Measurements from ENCODE around the gene DOCK10.

DOCK10 gene

DNA sequence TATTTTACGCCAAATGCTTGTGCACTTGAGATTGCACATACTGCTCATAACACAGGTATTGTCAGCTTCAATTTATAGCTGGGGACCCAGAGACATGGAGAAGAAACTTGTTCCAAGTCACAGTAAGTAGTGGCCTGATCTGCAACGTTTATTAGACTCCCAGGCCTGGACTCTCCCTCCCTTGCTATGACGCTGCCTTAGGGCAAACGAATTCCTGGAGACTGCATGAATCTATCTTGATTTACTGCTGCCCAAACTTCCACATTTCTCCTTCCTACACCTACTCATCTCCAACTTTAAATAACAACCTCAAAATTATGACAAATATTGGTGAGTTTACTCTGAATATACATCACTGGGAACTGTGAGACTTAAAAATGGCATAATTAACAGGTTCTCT, 181.0 kb downstream of the DOCK10 start:
- H3K27ac Mint-ChIP-seq, result no peak overlapping the region
- H3K4me1 Mint-ChIP-seq, result no peaks in the 10 kb centered on the region
- peaks cover 65% of the 10 kb centered on the region for H3K36me3 Mint-ChIP-seq
- no peaks in the 10 kb centered on the region for H3K27me3 Mint-ChIP-seq
- no peak for DNase-seq
- CTCF ChIA-PET, result interaction anchor here (1.2 kb wide), 1 partner anchor 142 kb away, joined by 3 read pairs; no protein-coding TSS in a partner anchor
- H3K9me3 Mint-ChIP-seq, result no peaks in the 10 kb centered on the region
- no peak overlapping the region for H3K4me3 Mint-ChIP-seq

DNA sequence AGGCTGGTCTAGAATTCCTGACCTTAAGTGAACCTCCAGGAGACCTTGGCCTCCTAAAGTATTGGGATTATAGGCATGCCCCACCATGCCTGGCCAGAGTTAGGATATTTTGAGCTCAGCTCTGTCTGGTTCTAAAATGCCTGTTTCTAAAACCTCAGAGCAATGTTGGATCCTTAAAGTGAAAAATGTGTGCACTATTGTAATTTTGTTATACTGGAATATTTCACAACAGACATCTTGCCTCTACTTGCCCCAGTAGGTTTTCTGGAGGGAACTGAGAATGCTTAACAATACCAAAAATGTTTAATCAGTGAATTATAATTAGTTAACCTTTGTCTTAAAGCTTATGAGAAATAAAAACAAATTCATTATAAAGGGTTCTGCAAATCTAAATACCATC, 181.5 kb downstream of the DOCK10 start:
- Mint-ChIP-seq H3K27me3 (no peaks in the 10 kb centered on the region), H3K36me3 (peaks cover 65% of the 10 kb centered on the region), H3K4me1 (no peaks in the 10 kb centered on the region), H3K27ac (no peak overlapping the region), H3K9me3 (no peaks in the 10 kb centered on the region), H3K4me3 (no peak overlapping the region)
- DNase-seq, result no peak
- CTCF ChIA-PET, result interaction anchor here (0.9 to 1.2 kb wide), 2 partner anchors 13 to 142 kb away, joined by 3 read pairs; no protein-coding TSS in a partner anchor

DNA sequence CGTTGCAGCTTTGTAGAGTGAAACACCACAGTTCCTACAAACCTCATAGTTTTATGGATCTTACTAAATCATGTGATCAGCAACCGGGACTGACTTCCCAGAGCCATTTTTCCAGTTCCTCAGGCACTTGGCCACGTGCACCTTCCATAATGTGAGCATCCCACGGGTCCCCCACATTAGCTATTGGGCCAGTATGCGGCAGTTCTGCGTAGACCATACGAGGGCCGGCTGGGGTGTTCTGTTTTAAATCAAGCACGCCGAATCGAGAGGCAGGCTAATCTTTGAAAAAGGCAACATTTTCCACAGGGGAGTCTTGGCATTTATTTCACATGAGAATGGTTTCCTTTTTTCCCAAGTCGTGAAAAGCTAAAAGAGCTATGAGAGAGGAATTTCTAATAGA, 190.5 kb downstream of the DOCK10 start:
- no peaks in the 10 kb centered on the region for H3K4me1 Mint-ChIP-seq
- no peak for DNase-seq
- CTCF ChIA-PET, result no interaction called here
- no peak overlapping the region for H3K4me3 Mint-ChIP-seq
- peaks cover 83% of the 10 kb centered on the region for H3K36me3 Mint-ChIP-seq
- no peaks in the 10 kb centered on the region for H3K27me3 Mint-ChIP-seq
- no peaks in the 10 kb centered on the region for H3K9me3 Mint-ChIP-seq
- H3K27ac Mint-ChIP-seq, result no peak overlapping the region

DNA sequence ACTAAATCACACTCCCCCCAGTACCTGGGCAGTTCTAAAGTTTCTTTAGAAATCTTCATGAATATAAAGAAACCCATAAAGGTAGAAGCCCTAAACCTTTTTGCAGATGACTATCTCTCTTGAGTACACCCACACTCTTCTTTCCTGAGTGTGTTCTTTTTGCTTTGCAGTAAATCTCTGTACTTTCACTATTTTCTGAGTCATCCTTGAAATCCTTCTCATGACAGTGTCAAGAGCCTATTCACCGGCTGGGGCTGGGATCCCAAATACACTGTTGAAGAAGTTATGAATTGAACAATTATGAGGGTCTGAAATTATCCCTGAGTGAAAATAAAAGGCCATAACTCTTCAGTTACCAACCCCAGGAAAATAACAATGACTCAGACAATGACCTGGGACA, 192.2 kb downstream of the DOCK10 start:
- Mint-ChIP-seq H3K4me3 (no peak overlapping the region), H3K36me3 (peaks cover 80% of the 10 kb centered on the region), H3K4me1 (no peaks in the 10 kb centered on the region), H3K27me3 (no peaks in the 10 kb centered on the region), H3K9me3 (no peaks in the 10 kb centered on the region), H3K27ac (no peak overlapping the region)
- CTCF ChIA-PET, result no interaction called here
- no peak for DNase-seq

DNA sequence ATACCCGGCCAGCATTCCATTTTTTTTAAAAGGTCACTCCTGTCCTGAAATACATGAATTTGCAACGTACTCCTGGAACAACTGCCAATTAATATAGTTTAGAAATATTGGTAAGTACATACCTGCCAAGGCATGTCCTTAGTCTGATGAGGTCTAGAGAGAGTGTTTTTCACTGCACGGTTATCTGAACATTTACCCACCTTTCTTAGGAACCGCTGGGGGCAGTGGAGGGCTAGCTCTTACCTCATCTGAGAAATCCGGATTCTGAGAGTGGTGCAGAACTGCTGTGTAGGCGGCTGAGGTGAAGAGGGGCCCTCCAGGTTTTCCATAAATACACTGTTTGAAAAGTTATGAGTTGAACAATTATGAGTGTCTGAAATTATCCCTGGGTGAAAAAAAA, 193.0 kb downstream of the DOCK10 start:
- no peak overlapping the region for H3K27ac Mint-ChIP-seq
- no peaks in the 10 kb centered on the region for H3K9me3 Mint-ChIP-seq
- no peak overlapping the region for H3K4me3 Mint-ChIP-seq
- H3K27me3 Mint-ChIP-seq, result no peaks in the 10 kb centered on the region
- CTCF ChIA-PET, result no interaction called here
- H3K36me3 Mint-ChIP-seq, result peaks cover 83% of the 10 kb centered on the region
- no peak for DNase-seq
- H3K4me1 Mint-ChIP-seq, result no peaks in the 10 kb centered on the region

DNA sequence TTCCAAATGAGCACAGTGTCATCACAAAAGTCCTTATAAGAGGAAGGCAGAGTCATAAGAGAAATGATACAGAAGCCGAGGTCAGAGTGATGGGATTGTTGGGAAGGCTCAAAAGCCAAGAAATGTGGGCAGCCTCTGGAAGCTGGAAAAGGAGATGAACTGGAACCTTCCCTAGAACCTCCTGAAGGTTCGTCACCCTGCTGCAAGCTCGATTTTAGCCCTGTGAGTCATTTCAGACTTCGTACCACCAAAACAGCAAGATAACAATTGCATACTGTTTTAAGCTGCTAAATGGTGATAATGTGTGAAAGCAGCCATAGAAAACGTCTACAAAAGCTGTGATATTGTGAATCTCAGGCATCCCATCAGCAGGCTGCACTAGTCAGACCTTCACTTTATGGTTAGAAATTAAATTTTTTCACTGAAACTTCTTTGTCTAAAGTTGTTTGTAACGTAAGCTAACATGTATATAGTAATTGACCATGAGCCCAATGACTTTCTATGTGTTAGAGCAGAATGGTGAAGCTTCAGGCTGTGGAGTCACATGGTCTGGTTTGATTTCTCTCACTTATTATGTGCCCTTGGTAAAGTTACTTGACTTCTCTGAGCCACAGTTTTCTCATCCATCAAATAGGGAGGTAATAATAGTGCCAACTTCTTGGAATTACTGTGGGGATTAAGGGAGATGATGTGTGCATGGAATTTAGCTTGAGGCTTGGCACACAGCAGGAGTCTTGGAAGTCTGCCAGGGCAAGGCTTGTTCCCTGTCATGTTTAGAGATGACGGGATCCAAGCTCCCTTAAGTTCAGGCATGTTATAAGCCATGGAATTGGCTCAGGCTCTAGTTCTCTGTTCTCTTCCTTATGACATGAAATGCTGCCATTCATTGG, 194.1 kb downstream of the DOCK10 start:
- Mint-ChIP-seq H3K4me3 (no peak overlapping the region), H3K27me3 (no peaks in the 10 kb centered on the region), H3K36me3 (peaks cover 82% of the 10 kb centered on the region), H3K4me1 (no peaks in the 10 kb centered on the region), H3K27ac (no peak overlapping the region), H3K9me3 (no peaks in the 10 kb centered on the region)
- CTCF ChIA-PET, result interaction anchor here (0.6 to 0.9 kb wide), 3 partner anchors 12 to 361 kb away, joined by 3 read pairs; no protein-coding TSS in a partner anchor
- DNase-seq, result no peak

DNA sequence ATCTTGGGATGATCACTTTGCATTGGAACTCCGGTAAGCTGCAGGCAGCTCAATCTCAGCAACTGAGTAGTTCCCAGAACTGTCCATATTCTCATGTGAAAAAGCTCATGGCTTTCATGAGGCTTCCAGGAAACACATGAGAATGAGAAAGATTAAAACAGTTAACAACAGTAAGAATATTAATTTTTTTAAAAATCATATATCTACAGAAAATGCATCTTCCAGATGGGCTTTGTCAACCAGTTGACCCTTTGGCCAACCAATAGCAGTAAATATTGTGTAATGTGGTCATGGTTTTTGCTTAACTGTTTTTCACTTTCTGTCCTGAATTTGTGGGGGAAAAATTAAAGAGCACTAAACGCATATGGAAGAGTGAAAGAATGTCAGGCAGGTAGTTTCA, 194.9 kb downstream of the DOCK10 start:
- no peak overlapping the region for H3K27ac Mint-ChIP-seq
- H3K27me3 Mint-ChIP-seq, result no peaks in the 10 kb centered on the region
- DNase-seq, result no peak
- H3K9me3 Mint-ChIP-seq, result no peaks in the 10 kb centered on the region
- H3K36me3 Mint-ChIP-seq, result peaks cover 83% of the 10 kb centered on the region
- no peaks in the 10 kb centered on the region for H3K4me1 Mint-ChIP-seq
- H3K4me3 Mint-ChIP-seq, result no peak overlapping the region
- CTCF ChIA-PET, result no interaction called here

DNA sequence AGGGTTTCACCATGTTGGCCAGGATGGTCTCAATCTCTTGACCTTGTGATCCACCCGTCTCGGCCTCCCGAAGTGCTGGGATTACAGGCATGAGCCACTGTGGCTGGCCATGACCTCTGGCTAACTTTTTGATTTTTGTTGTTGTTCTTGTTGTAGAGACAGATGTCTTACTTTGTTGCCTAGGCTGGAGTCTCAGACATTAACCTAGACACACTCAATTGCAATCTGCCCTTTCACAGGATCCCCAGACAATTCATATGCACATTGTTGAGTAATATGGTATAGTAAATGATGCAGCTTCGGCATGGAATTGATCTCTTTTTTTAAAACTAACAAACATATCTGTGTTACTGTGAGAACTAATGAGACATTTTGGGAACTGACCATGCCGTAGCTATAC, 195.6 kb downstream of the DOCK10 start:
- Mint-ChIP-seq H3K4me1 (no peaks in the 10 kb centered on the region), H3K36me3 (peaks cover 83% of the 10 kb centered on the region), H3K4me3 (no peak overlapping the region), H3K9me3 (no peaks in the 10 kb centered on the region), H3K27ac (no peak overlapping the region), H3K27me3 (no peaks in the 10 kb centered on the region)
- CTCF ChIA-PET, result no interaction called here
- DNase-seq, result no peak

DNA sequence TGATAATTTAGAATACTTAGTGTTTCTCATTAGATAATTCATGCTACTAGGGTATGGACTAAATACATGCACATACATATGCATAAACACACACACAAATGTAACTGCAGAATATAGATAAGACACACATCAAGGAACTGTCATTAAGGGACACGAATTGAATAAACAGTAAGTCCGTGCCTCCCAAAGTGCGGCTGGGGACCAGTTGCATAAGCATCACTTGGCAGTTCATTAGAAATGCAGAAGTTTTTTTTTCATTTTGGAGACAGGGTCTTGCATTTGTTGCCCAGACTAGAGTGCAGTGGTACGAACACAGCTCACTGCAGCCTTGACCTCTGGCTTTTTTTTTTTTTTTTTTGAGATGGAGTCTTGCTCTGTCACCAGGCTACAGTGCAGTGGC, 196.1 kb downstream of the DOCK10 start:
- Mint-ChIP-seq H3K4me3 (no peak overlapping the region), H3K4me1 (no peaks in the 10 kb centered on the region), H3K9me3 (no peaks in the 10 kb centered on the region)

DNA sequence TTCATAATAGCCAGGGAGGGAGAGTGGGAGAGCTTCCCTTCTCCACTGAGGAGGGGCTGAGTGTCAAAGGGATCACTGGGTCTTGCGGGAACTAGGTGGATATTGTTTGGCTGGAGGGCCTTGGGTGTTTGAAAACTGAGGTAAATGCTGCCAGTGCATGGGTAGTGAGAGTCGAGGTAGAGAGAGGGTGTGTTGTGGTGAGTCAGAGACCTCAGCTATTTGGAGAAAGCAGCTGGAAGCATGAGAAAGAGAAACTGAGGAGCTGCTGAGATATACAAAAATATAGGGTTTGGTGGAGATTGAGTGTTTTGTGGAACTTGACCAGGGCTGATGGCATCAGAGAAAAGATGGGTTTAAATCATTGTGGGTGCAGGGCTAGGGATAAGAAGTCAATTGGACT, 199.1 kb downstream of the DOCK10 start:
- H3K27ac Mint-ChIP-seq, result no peak overlapping the region
- no peak overlapping the region for H3K4me3 Mint-ChIP-seq
- no peaks in the 10 kb centered on the region for H3K9me3 Mint-ChIP-seq
- DNase-seq, result no peak
- peaks cover 84% of the 10 kb centered on the region for H3K36me3 Mint-ChIP-seq
- H3K27me3 Mint-ChIP-seq, result no peaks in the 10 kb centered on the region
- CTCF ChIA-PET, result no interaction called here
- no peaks in the 10 kb centered on the region for H3K4me1 Mint-ChIP-seq

More for the DNA sequence above, 196.1 kb downstream of the DOCK10 start:
- CTCF ChIA-PET, result no interaction called here
- Mint-ChIP-seq H3K27ac (no peak overlapping the region), H3K36me3 (peaks cover 84% of the 10 kb centered on the region), H3K27me3 (no peaks in the 10 kb centered on the region)
- no peak for DNase-seq

DNA sequence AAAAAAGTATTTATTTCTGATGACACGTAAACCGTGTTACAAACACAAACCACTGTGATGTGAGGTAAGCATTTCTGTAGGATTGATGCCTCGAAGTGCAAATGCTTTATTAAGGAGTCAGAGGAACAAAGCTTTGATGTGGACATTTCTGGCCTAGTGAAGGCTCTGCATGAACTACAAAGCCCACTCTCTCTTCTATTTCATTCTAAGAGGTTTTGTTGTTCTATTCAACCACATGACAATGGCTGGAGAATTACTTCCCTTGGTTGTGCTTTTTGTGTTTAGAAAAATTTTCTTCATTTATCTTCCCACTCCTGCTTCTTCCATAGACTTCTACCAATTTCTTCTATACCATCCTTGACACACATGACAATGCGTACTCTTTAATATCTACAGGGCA, 200.4 kb downstream of the DOCK10 start:
- no peak for DNase-seq
- Mint-ChIP-seq H3K27ac (no peak overlapping the region), H3K36me3 (peaks cover 82% of the 10 kb centered on the region), H3K4me3 (no peak overlapping the region), H3K4me1 (no peaks in the 10 kb centered on the region), H3K9me3 (no peaks in the 10 kb centered on the region), H3K27me3 (no peaks in the 10 kb centered on the region)
- CTCF ChIA-PET, result no interaction called here

DNA sequence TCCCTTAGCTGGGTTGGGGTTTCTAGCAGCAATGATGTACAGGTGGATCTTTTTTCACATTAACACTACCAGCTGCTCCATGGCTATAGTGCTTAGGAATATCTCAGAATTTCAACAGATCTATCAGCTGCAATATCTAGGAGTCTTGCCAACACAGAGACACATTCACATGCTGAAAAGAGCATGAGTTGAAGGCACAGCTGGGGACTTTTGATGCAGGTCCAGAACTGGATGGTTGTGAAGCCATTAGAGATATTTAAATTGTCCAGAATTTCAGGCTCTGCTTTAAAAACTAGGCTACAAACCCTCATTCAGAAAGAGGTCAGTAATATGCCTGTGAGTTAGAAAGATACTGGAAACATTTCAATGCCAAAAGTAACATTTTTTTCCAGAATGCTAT, 203.9 kb downstream of the DOCK10 start:
- CTCF ChIA-PET, result no interaction called here
- DNase-seq, result no peak
- peaks cover 76% of the 10 kb centered on the region for H3K36me3 Mint-ChIP-seq

DNA sequence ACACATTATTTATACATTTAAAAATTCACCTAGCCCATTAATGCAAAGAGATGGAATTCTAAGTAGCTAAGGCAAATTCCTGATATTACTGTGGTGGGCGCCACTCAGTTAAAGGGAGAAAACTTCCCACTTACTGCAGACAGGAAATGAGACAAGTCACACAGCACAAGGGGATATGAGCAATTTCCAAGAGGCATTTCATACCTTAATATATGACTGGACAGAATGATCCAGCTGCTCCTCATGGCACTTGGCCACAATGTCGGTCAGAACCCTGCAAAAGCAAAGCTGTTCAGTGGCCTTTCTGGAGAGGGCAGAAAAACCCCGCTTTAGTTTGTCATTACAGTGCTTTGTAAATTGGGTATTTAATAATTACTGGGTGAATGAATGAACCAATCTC, 204.7 kb downstream of the DOCK10 start:
- DNase-seq, result no peak
- no peaks in the 10 kb centered on the region for H3K9me3 Mint-ChIP-seq
- no peak overlapping the region for H3K4me3 Mint-ChIP-seq
- CTCF ChIA-PET, result no interaction called here
- no peak overlapping the region for H3K27ac Mint-ChIP-seq
- no peaks in the 10 kb centered on the region for H3K27me3 Mint-ChIP-seq
- no peaks in the 10 kb centered on the region for H3K4me1 Mint-ChIP-seq
- H3K36me3 Mint-ChIP-seq, result peaks cover 77% of the 10 kb centered on the region

More for the DNA sequence above, 203.9 kb downstream of the DOCK10 start:
- no peak overlapping the region for H3K27ac Mint-ChIP-seq
- no peak overlapping the region for H3K4me3 Mint-ChIP-seq
- H3K9me3 Mint-ChIP-seq, result no peaks in the 10 kb centered on the region
- H3K27me3 Mint-ChIP-seq, result no peaks in the 10 kb centered on the region
- no peaks in the 10 kb centered on the region for H3K4me1 Mint-ChIP-seq

DNA sequence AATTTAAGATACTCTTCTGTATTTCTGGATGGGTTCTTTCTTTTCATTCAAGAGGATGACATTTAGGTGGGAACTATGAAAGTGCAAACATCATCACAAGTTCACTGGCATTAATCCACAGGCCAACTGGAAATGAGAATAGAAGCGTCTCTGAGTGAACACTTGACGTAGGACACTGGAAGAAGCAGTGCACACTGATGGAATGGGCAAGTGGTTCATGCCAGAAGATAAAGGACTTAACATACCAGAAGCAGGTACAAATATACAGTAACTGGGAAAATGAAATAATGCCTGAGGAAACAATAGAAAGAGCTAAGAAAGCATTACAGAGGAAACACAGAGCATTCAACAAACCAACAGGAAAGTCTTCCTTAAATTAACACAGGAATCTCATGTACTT, 205.2 kb downstream of the DOCK10 start:
- Mint-ChIP-seq H3K4me3 (no peak overlapping the region), H3K27me3 (no peaks in the 10 kb centered on the region), H3K36me3 (peaks cover 75% of the 10 kb centered on the region), H3K27ac (no peak overlapping the region), H3K4me1 (no peaks in the 10 kb centered on the region), H3K9me3 (no peaks in the 10 kb centered on the region)
- CTCF ChIA-PET, result no interaction called here
- DNase-seq, result no peak

DNA sequence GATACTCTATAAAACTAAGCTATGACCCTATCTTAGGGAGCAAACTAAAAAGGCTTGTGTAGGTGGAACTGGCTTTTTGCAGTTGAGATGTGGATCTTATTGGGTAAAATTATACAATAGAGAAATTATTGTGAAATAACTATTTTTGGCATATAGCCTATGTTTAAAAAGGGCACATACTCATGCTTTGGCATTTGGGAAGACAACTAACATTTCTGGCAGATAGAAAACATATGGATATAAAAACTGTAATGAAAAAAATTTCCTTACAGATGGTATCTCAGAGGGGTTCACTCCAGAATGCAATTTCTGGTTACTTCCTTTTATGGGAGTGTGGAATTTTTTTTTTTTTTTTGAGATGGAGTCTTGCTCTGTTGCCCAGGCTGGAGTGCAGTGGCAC, 206.0 kb downstream of the DOCK10 start:
- no peak for DNase-seq
- H3K4me3 Mint-ChIP-seq, result no peak overlapping the region
- CTCF ChIA-PET, result interaction anchor here (0.7 kb wide), 1 partner anchor 730 kb away, joined by 3 read pairs; no protein-coding TSS in a partner anchor
- no peaks in the 10 kb centered on the region for H3K27me3 Mint-ChIP-seq
- H3K9me3 Mint-ChIP-seq, result no peaks in the 10 kb centered on the region
- no peaks in the 10 kb centered on the region for H3K4me1 Mint-ChIP-seq
- peaks cover 76% of the 10 kb centered on the region for H3K36me3 Mint-ChIP-seq
- no peak overlapping the region for H3K27ac Mint-ChIP-seq

Data from activated naive CD4-positive, alpha-beta T cell treated with anti-CD3 and anti-CD28 coated beads, Interleukin-2, amount 10 ng/mL, durations not matched to agents 7 days and 5 days (primary cell).